Measurements from ENCODE around the gene CNOT10.
"Not testable (repeated sequence)": the region's sequence is repeated elsewhere in the genome, so short reads cannot be mapped to it uniquely, and the experiment has no call there.

Gene CNOT10

GRCh38 chr3:32684800-32685542 is at the start of gene CNOT10:
Gene CNOT10 (plus strand): TSS chr3:32685188. CDS start chr3:32685461, 273 bp downstream.
- DNase-seq = peak; percentile 94

GRCh38 chr3:32640939-32641338 is 44.0 kb upstream of the CNOT10 start:
- no peak for DNase-seq

DNA sequence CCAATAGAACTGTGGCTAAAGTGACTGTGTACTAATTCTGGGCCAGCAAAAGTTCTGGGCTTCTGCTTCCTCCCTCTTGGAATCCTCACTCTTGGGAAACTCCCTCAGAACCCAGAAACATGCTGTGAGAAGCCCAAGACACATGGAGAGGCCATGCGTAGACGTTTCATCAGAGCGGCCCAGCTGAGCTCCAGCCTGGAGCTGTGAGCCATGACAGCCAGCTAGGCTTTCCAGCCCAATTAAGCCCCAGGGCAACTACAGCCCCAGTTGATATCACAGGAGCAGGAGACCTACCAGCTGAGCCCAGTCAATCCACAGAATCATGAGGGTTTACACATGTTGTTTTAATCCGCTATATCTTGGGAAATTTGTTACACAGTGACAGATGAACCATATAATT is 43.6 kb upstream of the CNOT10 start:
- DNase-seq = no peak

DNA sequence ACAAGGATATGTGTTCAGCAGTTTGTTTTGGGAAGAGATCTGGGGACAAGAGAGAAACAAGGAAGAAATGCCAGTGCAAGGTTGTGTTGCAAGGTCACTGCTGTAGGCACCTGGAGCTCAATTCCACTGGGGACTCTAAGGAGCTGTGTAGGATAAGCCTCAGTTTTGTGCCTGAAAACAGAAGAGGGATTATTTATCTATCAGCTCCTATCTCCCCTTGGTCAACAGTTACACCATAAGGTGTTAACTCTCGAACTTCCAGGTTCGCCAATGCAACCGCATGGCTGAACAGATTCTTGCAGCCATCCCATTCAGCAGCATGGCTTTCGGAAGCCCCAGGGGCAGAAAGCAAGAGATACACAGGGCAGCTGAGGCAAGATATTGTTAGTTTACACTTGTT is 41.6 kb upstream of the CNOT10 start:
- DNase-seq = no peak

GRCh38 chr3:32643816-32644215 is 41.2 kb upstream of the CNOT10 start:
- DNase-seq = no peak

GRCh38 chr3:32644380-32644779 is 40.6 kb upstream of the CNOT10 start:
- DNase-seq = no peak

GRCh38 chr3:32646761-32647160 is 38.2 kb upstream of the CNOT10 start:
- DNase-seq = no peak

DNA sequence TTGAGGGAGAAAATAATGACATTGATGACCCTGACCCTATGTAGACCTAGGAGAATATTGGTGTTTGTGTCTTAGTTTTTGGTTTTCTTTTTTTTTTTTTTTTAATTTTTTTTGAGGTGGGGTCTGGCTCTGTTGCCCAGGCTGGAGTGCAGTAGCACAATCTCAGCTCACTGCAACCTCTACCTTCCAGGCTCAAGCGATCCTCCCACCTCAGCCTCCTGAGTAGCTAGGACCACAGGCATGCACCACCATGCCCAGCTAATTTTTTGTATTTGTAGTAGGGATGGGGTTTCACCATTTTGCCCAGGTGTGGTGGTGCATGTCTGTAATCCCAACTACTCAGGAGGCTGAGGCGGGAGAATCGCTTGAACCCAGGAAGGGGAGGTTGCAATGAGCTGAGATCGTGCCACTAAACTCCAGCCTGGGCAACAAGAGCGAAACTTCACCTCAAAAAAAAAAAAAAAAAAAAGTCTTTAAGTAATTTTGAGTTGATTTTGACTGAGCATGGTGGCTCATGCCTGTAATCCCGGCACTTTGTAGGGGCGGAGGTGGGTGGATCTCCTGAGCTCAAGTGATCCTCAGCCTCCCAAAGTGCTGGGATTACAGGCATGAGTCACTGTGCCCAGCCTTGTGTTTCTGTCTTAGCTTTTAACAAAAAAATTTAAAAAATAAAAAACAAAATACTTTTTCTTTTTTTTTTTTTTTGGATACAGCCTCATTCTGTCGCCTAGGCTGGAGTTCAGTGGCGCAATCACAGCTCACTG is 32.5 kb upstream of the CNOT10 start:
- DNase-seq = not testable (repeated sequence)

DNA sequence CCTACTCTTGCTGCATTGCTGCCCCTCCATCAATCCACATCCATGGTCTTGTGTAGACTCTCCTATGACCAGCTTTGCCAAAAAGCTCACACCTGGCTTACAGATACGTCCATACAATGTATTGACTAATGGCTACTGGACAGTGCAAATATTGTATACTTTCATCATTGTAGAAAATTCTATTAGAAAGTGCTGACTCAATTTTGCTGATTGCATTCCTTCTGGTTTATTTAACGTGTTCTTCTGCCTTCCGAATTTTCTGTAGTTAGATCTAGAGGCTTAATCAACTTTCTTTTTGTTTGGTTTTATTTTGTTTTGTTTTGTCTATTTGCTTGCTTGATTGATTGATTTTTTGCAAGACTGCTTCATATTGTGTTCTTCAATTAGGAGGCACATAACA is 29.8 kb upstream of the CNOT10 start:
- DNase-seq = no peak

DNA sequence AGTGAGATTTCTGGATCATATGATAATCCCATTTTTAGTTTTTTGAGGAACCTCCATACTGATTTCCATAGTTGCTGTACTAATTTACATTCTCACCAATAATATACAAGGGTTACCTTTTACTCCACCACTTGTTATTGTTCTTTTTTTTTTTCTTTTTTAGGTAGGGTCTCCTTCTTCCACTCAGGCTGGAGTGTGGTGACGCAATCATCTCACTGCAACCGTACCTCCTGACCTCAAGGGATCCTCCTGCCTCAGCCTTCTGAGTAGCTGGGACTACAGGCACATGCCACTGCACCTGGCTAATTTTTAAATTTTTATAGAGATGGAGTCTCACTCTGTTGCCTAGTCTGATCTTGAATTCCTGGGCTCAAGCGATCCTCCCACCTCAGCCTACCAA is 24.4 kb upstream of the CNOT10 start:
- DNase-seq = no peak

- DNase-seq = no peak
Observed at GRCh38 chr3:32662647-32663046, 22.3 kb upstream of the CNOT10 start.

DNA sequence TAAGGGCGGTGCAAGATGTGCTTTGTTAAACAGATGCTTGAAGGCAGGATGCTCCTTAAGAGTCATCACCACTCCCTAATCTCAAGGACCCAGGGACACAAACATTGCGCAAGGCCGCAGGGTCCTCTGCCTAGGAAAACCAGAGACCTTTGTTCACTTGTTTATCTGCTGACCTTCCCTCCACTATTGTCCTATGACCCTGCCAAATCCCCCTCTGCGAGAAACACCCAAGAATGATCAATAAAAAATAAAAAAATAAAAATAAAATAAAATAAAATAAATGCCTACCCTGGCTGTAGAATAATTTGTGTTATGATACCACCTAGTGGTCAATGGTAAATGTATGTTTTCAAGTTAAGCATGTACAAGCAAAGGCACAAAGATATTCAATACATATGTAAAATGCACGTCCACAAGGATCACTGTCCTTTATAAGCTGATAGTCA is 20.3 kb upstream of the CNOT10 start:
- peak; percentile 70 for DNase-seq

GRCh38 chr3:32667072-32667582 is 17.9 kb upstream of the CNOT10 start:
- DNase-seq = no peak

- not testable (repeated sequence) for DNase-seq
Observed at GRCh38 chr3:32669226-32669625, 15.8 kb upstream of the CNOT10 start.

GRCh38 chr3:32673730-32674129 is 11.3 kb upstream of the CNOT10 start:
- DNase-seq = not testable (repeated sequence)

DNA sequence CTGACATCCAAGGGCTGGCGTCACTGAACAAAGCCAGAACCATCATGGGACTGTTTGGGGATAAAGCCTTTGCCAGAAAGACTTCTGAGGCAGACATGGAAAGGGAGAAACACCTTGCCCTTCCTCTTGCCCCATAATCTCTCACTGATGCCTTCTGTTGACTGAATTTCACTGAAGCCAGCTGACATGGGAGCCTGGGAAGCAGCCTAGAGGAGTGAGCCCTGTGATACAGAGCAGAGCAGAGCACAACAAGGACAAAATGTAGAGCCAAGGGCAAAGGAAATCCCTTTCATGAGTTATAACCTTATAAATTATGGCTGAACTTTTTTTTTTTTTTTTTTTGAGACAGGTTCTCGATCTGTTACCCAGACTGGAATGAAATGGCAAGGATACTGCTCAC is 9.8 kb upstream of the CNOT10 start:
- no peak for DNase-seq

- no peak for DNase-seq
Observed at GRCh38 chr3:32675650-32676049, 9.3 kb upstream of the CNOT10 start.

GRCh38 chr3:32681811-32682210 is 3.2 kb upstream of the CNOT10 start:
- DNase-seq = no peak

GRCh38 chr3:32684029-32684799 is 774 bp upstream of the CNOT10 start:
- DNase-seq = no peak

- peak; percentile 27 for DNase-seq
Observed at GRCh38 chr3:32685543-32686185, 676 bp downstream of the CNOT10 start.

DNA sequence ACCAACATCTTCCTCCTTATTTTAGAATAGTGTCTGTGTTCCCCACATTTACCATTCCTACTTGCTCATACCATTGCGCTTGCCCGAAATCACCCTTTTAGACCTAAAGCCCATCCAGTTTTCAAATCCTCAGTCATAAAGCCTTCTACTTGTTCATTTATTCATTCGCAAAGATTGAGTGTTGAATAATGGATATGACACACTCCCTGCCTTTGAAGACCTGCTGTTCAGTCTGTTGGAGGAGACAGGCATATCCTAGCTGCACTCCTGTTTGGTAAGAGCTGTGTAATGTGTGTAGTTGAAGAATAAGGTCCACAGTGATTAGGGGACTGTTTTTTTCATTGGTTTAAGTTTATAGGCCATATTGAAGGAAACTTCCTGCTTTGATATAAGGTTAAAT is 1.7 kb downstream of the CNOT10 start:
- peak; percentile 26 for DNase-seq

GRCh38 chr3:32691847-32692246 is 6.9 kb downstream of the CNOT10 start:
- no peak for DNase-seq

GRCh38 chr3:32696523-32696922 is 11.5 kb downstream of the CNOT10 start:
- no peak for DNase-seq
